CD14-positive monocyte (primary cell): ENCODE data around the gene MBNL2. TPM values are rescaled to one million over a fixed set of nuclear protein-coding genes. Genes with fewer than 3 reads are reported as not detected.

Experiments used
- DNase-seq, 3 donors: peaks; one replicate each; pipeline ENCODE4 v3.0.0-alpha.2; 2011 to 2022
- H2AFZ ChIP-seq: 2 replicates; pipeline ENCODE4 v1.6.0; 2012; ENCODE audit warnings: mild to moderate bottlenecking, low read depth, low read length, inconsistent platforms; ENCODE audit not compliant: insufficient read depth, poor library complexity, severe bottlenecking
- H3K27ac ChIP-seq, 2 donors: 1 replicate in 1 of 2; 2 replicates in 1 of 2; pipeline ENCODE4 v1.5.1; 2012 to 2013; ENCODE audit warnings: low read length in 2 of 2, control low read depth in 1 of 2, inconsistent platforms in 1 of 2, low read depth in 1 of 2, mild to moderate bottlenecking in 1 of 2
- H3K27me3 ChIP-seq, 2 donors: one replicate each; pipeline versions ENCODE4 v1.6.0 to v1.6.1; 2011 to 2013; ENCODE audit warnings: low read length in 2 of 2; ENCODE audit not compliant: control insufficient read depth in 2 of 2, insufficient read depth in 2 of 2
- H3K36me3 ChIP-seq, 2 donors: replicated peaks in 1 of 2; 1 replicate in 1 of 2; 2 replicates in 1 of 2; pipeline versions ENCODE4 v1.5.1 to v1.6.1; 2012 to 2013; ENCODE audit warnings: low read length in 2 of 2, control low read depth in 1 of 2, inconsistent platforms in 1 of 2, mild to moderate bottlenecking in 1 of 2; ENCODE audit not compliant: insufficient read depth in 2 of 2, control insufficient read depth in 1 of 2
- H3K4me1 ChIP-seq, 2 donors: 1 replicate in 1 of 2; 2 replicates in 1 of 2; pipeline versions ENCODE4 v1.5.1 to v1.6.1; 2012 to 2013; ENCODE audit warnings: low read length in 2 of 2, control low read depth in 1 of 2, inconsistent platforms in 1 of 2, mild to moderate bottlenecking in 1 of 2, moderate library complexity in 1 of 2; ENCODE audit not compliant: insufficient read depth in 2 of 2, control insufficient read depth in 1 of 2
- H3K4me2 ChIP-seq: replicated peaks from 2 replicates; pipeline ENCODE3; 2012; ENCODE audit warnings: low read length, moderate library complexity, mild to moderate bottlenecking; ENCODE audit not compliant: poor library complexity, severe bottlenecking; ENCODE audit errors: extremely low read depth
- H3K4me3 ChIP-seq, 3 experiments: fragments of 200-600 bp in 1 of 3; sonication (generic) in 1 of 3; replicated peaks in 1 of 3; 1 replicate in 2 of 3; 2 replicates in 1 of 3; pipeline ENCODE4 v1.5.1; 2011 to 2013; ENCODE audit warnings: low read length in 3 of 3, mild to moderate bottlenecking in 3 of 3, control low read depth in 2 of 3, low read depth in 2 of 3, inconsistent platforms in 1 of 3, moderate library complexity in 1 of 3
- H3K79me2 ChIP-seq: 2 replicates; pipeline ENCODE4 v1.6.0; 2012; ENCODE audit warnings: mild to moderate bottlenecking, control low read depth, inconsistent platforms, low read length, moderate library complexity; ENCODE audit not compliant: insufficient read depth
- H3K9ac ChIP-seq: 2 replicates; pipeline ENCODE4 v1.6.0; 2017; ENCODE audit warnings: low read length, mild to moderate bottlenecking; ENCODE audit not compliant: insufficient read depth, poor library complexity, severe bottlenecking
- H3K9me3 ChIP-seq, 2 donors: replicated peaks in 1 of 2; 1 replicate in 1 of 2; 2 replicates in 1 of 2; pipeline versions ENCODE4 v1.5.1 to v1.6.1; 2012 to 2013; ENCODE audit warnings: low read length in 2 of 2, control low read depth in 1 of 2; ENCODE audit not compliant: control insufficient read depth in 1 of 2, insufficient read depth in 1 of 2
- H4K20me1 ChIP-seq: 2 replicates; pipeline ENCODE4 v1.6.0; 2012; ENCODE audit warnings: mild to moderate bottlenecking, low read length, control low read depth, moderate library complexity; ENCODE audit not compliant: insufficient read depth
- H3K27ac Mint-ChIP-seq, 7 donors: one replicate each; pipeline ENCODE4 v1.8.0; 2020; ENCODE audit warnings: mild to moderate bottlenecking in 7 of 7, mixed read lengths in 7 of 7, moderate library complexity in 6 of 7, inconsistent platforms in 2 of 7
- H3K27me3 Mint-ChIP-seq, 3 donors: one replicate each; pipeline ENCODE4 v1.8.0; 2021 to 2022; ENCODE audit warnings: low read depth in 3 of 3, mild to moderate bottlenecking in 3 of 3, mixed read lengths in 3 of 3, moderate library complexity in 3 of 3, inconsistent platforms in 1 of 3
- H3K36me3 Mint-ChIP-seq, 2 donors: one replicate each; pipeline ENCODE4 v1.8.0; 2020; ENCODE audit warnings: mixed read lengths in 2 of 2, inconsistent platforms in 1 of 2, mild to moderate bottlenecking in 1 of 2
- H3K4me1 Mint-ChIP-seq: one replicate; pipeline ENCODE4 v1.8.0; 2020; ENCODE audit warnings: mild to moderate bottlenecking, mixed read lengths
- H3K4me3 Mint-ChIP-seq, 2 donors: one replicate each; pipeline ENCODE4 v1.8.0; 2020; ENCODE audit warnings: mild to moderate bottlenecking in 2 of 2, mixed read lengths in 2 of 2, moderate library complexity in 1 of 2
- H3K9me3 Mint-ChIP-seq, 7 donors: one replicate each; pipeline ENCODE4 v1.8.0; 2020 to 2022; ENCODE audit warnings: mixed read lengths in 7 of 7, mild to moderate bottlenecking in 6 of 7, moderate library complexity in 6 of 7, inconsistent platforms in 2 of 7
- WGBS: methylation state at CpG from one replicate; pipeline ENCODE4 v1.1.5; 2013; ENCODE audit warnings: missing lambda C conversion rate; ENCODE audit not compliant: insufficient coverage; 5-methylcytosine and 5-hydroxymethylcytosine counted together
- intact Hi-C, 2 donors: fragments of 100-400 bp; cut with micrococcal nuclease; formaldehyde crosslinking; loops; one replicate each; pipeline versions ENCODE4 v1.15.0 to v1.15.1; 2023
- polyA plus RNA-seq, 3 donors: library from polyadenylated mRNA; depleted of rRNA in 1 of 3; unstranded in 2 of 3; stranded (reverse) in 1 of 3; fragments of 300-500 nt in 2 of 3; fragments of >200 nt in 1 of 3; fragmentation: Illumina TruSeq in 2 of 3; gene quantifications; 1 replicate in 2 of 3; 2 replicates in 1 of 3; pipeline ENCODE4 v1.2.3, GENCODE V29; 2012 to 2021
- TF ChIP-seq, protein P1 (sequence below): fragments of 200-600 bp; IDR thresholded peaks from one replicate; pipeline ENCODE4 v1.8.0; 2022; ENCODE audit warnings: antibody characterized with exemption, mild to moderate bottlenecking

MBNL2 gene
- polyA plus RNA-seq, 3 donors, result 8.5 to 15.5 (median 13.4) TPM

DNA sequence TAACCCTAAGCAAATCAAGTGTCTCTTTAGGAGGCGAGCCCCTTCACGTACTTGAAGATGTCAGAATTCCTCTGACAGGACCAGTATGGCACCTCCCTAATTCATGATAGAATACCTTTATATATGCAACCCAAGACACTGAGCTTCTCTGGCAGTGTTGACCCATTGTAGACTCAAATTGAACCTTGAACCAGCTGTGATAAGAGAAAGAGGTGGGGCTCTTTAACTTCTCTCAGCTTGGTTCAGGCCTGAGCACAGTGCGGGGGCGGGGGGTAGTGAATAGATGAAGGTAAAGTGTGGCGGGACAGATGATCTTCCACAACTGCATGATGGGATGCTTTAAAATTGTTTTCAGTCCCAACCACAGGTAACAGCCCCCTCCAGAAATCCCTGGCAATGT is 12.1 kb downstream of the MBNL2 start:
- Histone ChIP-seq H3K9me3 (no peaks in the 10 kb centered on the region), H4K20me1 (peaks cover 98% of the 10 kb centered on the region), H3K79me2 (peaks cover 85% of the 10 kb centered on the region), H3K27me3 (no peaks in the 10 kb centered on the region), H3K4me2 (no peak overlapping the region), H3K27ac (no peak overlapping the region), H3K4me3 (no peak overlapping the region), H3K4me1 (no peaks in the 10 kb centered on the region), H3K9ac (no peak overlapping the region), H2AFZ (no peak overlapping the region), H3K36me3 (peaks cover 5 to 43% of the 10 kb centered on the region in 2 donors)
- Mint-ChIP-seq H3K27me3 (peaks cover 0 to 2% (median 1%) of the 10 kb centered on the region in 3 donors), H3K9me3 (peaks cover 0 to 3% (median 0%) of the 10 kb centered on the region in 7 donors), H3K36me3 (peaks cover 46 to 57% of the 10 kb centered on the region in 2 donors), H3K4me3 (no peak overlapping the region), H3K4me1 (peaks cover 17% of the 10 kb centered on the region), H3K27ac (no peak overlapping the region)
- intact Hi-C loops, result no loop called here
- no CpG with 5 or more reads among the region's 5 CpGs for WGBS
- TF ChIP-seq, protein P1, sequence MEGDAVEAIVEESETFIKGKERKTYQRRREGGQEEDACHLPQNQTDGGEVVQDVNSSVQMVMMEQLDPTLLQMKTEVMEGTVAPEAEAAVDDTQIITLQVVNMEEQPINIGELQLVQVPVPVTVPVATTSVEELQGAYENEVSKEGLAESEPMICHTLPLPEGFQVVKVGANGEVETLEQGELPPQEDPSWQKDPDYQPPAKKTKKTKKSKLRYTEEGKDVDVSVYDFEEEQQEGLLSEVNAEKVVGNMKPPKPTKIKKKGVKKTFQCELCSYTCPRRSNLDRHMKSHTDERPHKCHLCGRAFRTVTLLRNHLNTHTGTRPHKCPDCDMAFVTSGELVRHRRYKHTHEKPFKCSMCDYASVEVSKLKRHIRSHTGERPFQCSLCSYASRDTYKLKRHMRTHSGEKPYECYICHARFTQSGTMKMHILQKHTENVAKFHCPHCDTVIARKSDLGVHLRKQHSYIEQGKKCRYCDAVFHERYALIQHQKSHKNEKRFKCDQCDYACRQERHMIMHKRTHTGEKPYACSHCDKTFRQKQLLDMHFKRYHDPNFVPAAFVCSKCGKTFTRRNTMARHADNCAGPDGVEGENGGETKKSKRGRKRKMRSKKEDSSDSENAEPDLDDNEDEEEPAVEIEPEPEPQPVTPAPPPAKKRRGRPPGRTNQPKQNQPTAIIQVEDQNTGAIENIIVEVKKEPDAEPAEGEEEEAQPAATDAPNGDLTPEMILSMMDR, result no peak
- no peak for DNase-seq

DNA sequence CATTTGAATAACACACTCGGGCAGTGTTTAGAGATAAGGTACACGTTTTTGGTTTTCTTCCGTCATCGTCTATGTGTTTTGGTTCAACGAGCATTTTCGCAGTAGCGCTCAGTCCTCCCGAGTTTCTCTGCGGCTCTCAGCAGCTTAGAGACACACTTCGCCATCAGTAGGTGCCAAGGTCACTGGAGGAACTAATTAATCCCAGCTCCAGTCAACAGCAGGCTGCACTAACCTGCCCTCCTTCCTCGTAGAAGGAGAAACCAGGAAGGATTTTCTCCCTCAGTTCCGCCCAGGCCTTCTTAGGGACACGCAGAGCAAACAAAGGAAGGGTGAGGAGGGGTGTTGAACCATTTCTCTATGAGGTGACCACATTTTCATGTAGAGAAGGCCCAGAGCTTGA is 12.6 kb downstream of the MBNL2 start:
- Histone ChIP-seq H3K9me3 (no peaks in the 10 kb centered on the region), H3K9ac (no peak overlapping the region), H3K79me2 (peaks cover 82% of the 10 kb centered on the region), H3K4me1 (no peaks in the 10 kb centered on the region), H3K27me3 (no peaks in the 10 kb centered on the region), H2AFZ (no peak overlapping the region), H3K36me3 (peaks cover 5 to 43% of the 10 kb centered on the region in 2 donors), H3K4me2 (no peak overlapping the region), H3K4me3 (no peak overlapping the region), H3K27ac (no peak overlapping the region), H4K20me1 (peaks cover 98% of the 10 kb centered on the region)
- H3K27me3 Mint-ChIP-seq, result peaks cover 0 to 2% (median 1%) of the 10 kb centered on the region in 3 donors
- 100% methylated on average over 11 of the region's 13 CpGs for WGBS
- no peak overlapping the region for H3K4me3 Mint-ChIP-seq
- DNase-seq, result no peak
- intact Hi-C loops, result no loop called here
- H3K4me1 Mint-ChIP-seq, result peaks cover 17% of the 10 kb centered on the region
- H3K36me3 Mint-ChIP-seq, result peaks cover 43 to 57% of the 10 kb centered on the region in 2 donors
- TF ChIP-seq, protein P1, result no peak
- H3K9me3 Mint-ChIP-seq, result peaks cover 0 to 3% (median 0%) of the 10 kb centered on the region in 7 donors
- no peak overlapping the region for H3K27ac Mint-ChIP-seq
